Transverse colon (tissue), 4 donors: ENCODE measurements around the gene SCART1. TPM values are rescaled to one million over a fixed set of nuclear protein-coding genes. Genes with fewer than 3 reads are reported as not detected.
"Not testable (repeated sequence)": the region's sequence is repeated elsewhere in the genome, so short reads cannot be mapped to it uniquely, and the experiment has no call there.

Experiments
- DNase-seq: peaks from one replicate; pipeline ENCODE4 v3.0.0-alpha.2; 2019
- H3K27ac ChIP-seq, 4 donors: fragments of 200-600 bp; sonication (generic); 2 replicates each; pipeline ENCODE4 v1.5.1; 2016 to 2018; ENCODE audit warnings: inconsistent platforms in 4 of 4
- H3K27me3 ChIP-seq: fragments of 200-600 bp; sonication (generic); 2 replicates; pipeline ENCODE4 v1.5.1; 2017; ENCODE audit warnings: inconsistent platforms
- H3K36me3 ChIP-seq, 4 donors: fragments of 200-600 bp; sonication (generic); 2 replicates each; pipeline ENCODE4 v1.5.1; 2017 to 2019; ENCODE audit warnings: inconsistent platforms in 4 of 4
- H3K4me1 ChIP-seq, 4 donors: fragments of 200-600 bp; sonication (generic); 2 replicates each; pipeline ENCODE4 v1.5.1; 2017 to 2020; ENCODE audit warnings: inconsistent platforms in 4 of 4
- H3K4me3 ChIP-seq, 4 donors: fragments of 200-600 bp; sonication (generic); 1 replicate in 1 of 4; 2 replicates in 3 of 4; pipeline versions ENCODE4 v1.5.1 to v1.6.1; 2017 to 2019; ENCODE audit warnings: inconsistent platforms in 4 of 4
- H3K9me3 ChIP-seq, 2 donors: fragments of 200-600 bp; sonication (generic); 2 replicates each; pipeline ENCODE4 v1.5.1; 2017 to 2019; ENCODE audit warnings: inconsistent platforms in 2 of 2
- CTCF ChIP-seq, 5 experiments: fragments of 200-600 bp in 3 of 5; fragments of 450-650 bp in 2 of 5; sonication (generic) in 3 of 5; IDR thresholded peaks; 1 replicate in 2 of 5; 2 replicates in 3 of 5; pipeline ENCODE4 v1.5.1; 2016 to 2017; ENCODE audit warnings: antibody characterized with exemption in 5 of 5, inconsistent platforms in 3 of 5, mild to moderate bottlenecking in 2 of 5, moderate library complexity in 1 of 5
- EP300 ChIP-seq: sonication (generic); formaldehyde crosslinking; IDR thresholded peaks from one replicate; pipeline ENCODE4 v1.6.1; 2017; ENCODE audit warnings: antibody characterized with exemption, low read depth
- POLR2A ChIP-seq: fragments of 450-650 bp; IDR thresholded peaks from one replicate; pipeline ENCODE4 v1.6.1; 2016; ENCODE audit warnings: antibody characterized with exemption, mild to moderate bottlenecking, moderate library complexity
- POLR2AphosphoS5 ChIP-seq, 3 donors: sonication (generic); formaldehyde crosslinking; IDR thresholded peaks; one replicate each; pipeline ENCODE4 v1.6.1; 2016; ENCODE audit warnings: antibody characterized with exemption in 3 of 3
- WGBS, 2 donors: methylation state at CpG; one replicate each; pipeline ENCODE4 v1.1.5; 2018; ENCODE audit warnings: low coverage in 1 of 2; 5-methylcytosine and 5-hydroxymethylcytosine counted together
- in situ Hi-C, 4 donors: fragments of 200-750 bp; cut with MboI; loops; one replicate each; pipeline versions ENCODE4 v1.15.0 to v1.15.1; 2017; ENCODE audit warnings: low sequenced_read_pairs in 3 of 4, low pct_ligation_motif_present in 1 of 4, low pct_unique_long_range_greater_than_20kb in 1 of 4
- intact Hi-C: fragments of 100-400 bp; cut with DNase I; formaldehyde crosslinking; loops from one replicate; pipeline ENCODE4 v1.15.1; 2023; ENCODE audit warnings: low total_unique reads
- total RNA-seq, 4 donors: library from RNA; depleted of rRNA; stranded (reverse); fragments of >200 nt; gene quantifications; one replicate each; pipeline ENCODE4 v1.1.0, GENCODE V29; 2016

The SCART1 gene
- total RNA-seq, 4 donors from 2014 or later, result 1.6 to 6.5 (median 3.1) TPM

GRCh38 chr10:133497363-133497762 is 43.6 kb downstream of the SCART1 start:
- in situ Hi-C loops, result not testable (repeated sequence)
- TF ChIP-seq CTCF (IDR thresholded peaks at IDR 0.05), result peak in 4 of 5 experiments; percentile 13 to 24 (median 22)
- 60 to 90% methylated on average over 4 to 6 of the region's 6 CpGs for WGBS, 2 donors

GRCh38 chr10:133499176-133499575 is 45.4 kb downstream of the SCART1 start:
- 70% methylated on average over 1 of the region's 1 CpG; no CpG with 5 or more reads in 1 of the 2 donors for WGBS, 2 donors
- in situ Hi-C loops, intact Hi-C loops, H3K27ac ChIP-seq, H3K27me3 ChIP-seq, H3K36me3 ChIP-seq, H3K4me1 ChIP-seq, H3K9me3 ChIP-seq, H3K4me3 ChIP-seq, DNase-seq: not testable (repeated sequence)

More at GRCh38 chr10:133497363-133497762, 43.6 kb downstream of the SCART1 start:
- H3K4me1 ChIP-seq, H3K36me3 ChIP-seq, intact Hi-C loops, H3K27ac ChIP-seq, H3K9me3 ChIP-seq, DNase-seq, H3K4me3 ChIP-seq, H3K27me3 ChIP-seq: not testable (repeated sequence)

- H3K4me1 ChIP-seq, DNase-seq, in situ Hi-C loops, H3K4me3 ChIP-seq, H3K27me3 ChIP-seq, H3K27ac ChIP-seq, H3K9me3 ChIP-seq, H3K36me3 ChIP-seq, intact Hi-C loops: not testable (repeated sequence)
- WGBS, 2 donors, result 64 to 83% methylated on average over 2 to 4 of the region's 4 CpGs
These were observed 47.2 kb downstream of the SCART1 start for GRCh38 chr10:133500897-133501296.

DNA sequence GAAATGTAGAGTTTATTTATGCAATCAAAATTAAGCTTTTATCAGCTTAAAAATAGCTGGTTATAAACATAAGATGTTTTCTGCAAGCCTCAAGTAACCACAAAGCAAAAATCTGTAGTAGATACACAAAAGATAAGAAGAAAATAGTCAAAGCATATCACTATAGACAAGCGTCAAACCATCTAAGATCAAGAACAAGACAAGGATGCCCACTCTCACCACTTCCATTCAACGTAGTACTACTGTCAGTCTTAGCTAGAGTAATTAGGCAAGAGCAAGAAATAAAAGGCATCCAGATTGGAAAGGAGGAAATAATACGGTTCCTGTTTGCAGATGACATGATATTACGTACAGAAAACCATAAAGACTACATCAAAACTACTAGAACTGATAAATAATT is 56.0 kb downstream of the SCART1 start:
- 80 to 84% methylated on average over 4 of the region's 4 CpGs for whole genome bisulfite sequencing, 2 donors
- Histone ChIP-seq H3K36me3 (no peaks in the 10 kb centered on the region), H3K4me1 (no peaks in the 10 kb centered on the region), H3K4me3 (no peak overlapping the region), H3K27me3 (no peaks in the 10 kb centered on the region), H3K27ac (no peak overlapping the region), H3K9me3 (no peaks in the 10 kb centered on the region)
- in situ Hi-C loops (no loop called here), intact Hi-C loops (no loop called here)
- TF ChIP-seq POLR2A (no peak), CTCF (IDR thresholded peaks at IDR 0.05) (no peak), EP300 (no peak), POLR2AphosphoS5 (IDR thresholded peaks at IDR 0.05) (no peak)
- no peak for DNase-seq

- H3K27ac ChIP-seq, result no peak overlapping the region
- in situ Hi-C loops (no loop called here), intact Hi-C loops (no loop called here)
- no peaks in the 10 kb centered on the region for H3K27me3 ChIP-seq
- H3K4me3 ChIP-seq, result no peak overlapping the region
- TF ChIP-seq EP300 (no peak), CTCF (IDR thresholded peaks at IDR 0.05) (no peak), POLR2A (no peak), POLR2AphosphoS5 (IDR thresholded peaks at IDR 0.05) (no peak)
- WGBS, 2 donors, result 87 to 88% methylated on average over 4 of the region's 4 CpGs
- no peaks in the 10 kb centered on the region for H3K4me1 ChIP-seq
- H3K9me3 ChIP-seq, result no peaks in the 10 kb centered on the region
- DNase-seq, result no peak
- no peaks in the 10 kb centered on the region for H3K36me3 ChIP-seq
These were observed 57.7 kb downstream of the SCART1 start for GRCh38 chr10:133511408-133511807.
